ENCODE measurements around the gene MNS1.

The MNS1 gene

DNA sequence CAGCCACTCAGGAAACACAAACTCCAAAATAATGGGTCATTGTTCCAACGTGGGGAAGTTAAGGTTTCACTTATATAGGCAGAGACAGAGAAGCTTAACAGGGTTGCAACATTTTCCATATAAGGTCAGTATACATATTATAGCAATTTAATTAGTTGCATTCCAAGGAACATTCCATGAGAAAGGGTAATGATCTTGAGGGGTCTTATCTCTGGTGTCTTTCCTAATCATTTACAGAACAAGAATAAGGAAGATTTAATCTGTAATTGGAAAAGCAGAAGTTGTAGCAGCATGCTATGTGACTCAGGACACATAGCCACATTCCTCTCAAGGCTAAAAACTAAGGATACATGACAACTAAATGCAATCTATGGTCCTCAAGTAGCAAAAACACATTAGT lies 4.9 kb downstream of the MNS1 start:
- H3K36me3 ChIP-seq (ENCODE audit: control insufficient read depth in 5 of 5, insufficient read depth in 5 of 5, low read length in 5 of 5), result no peaks in the 10 kb centered on the region
- no peak overlapping the region for H3K9ac ChIP-seq (ENCODE audit: low read length in 5 of 5)
- H3K4me1 ChIP-seq (ENCODE audit: control insufficient read depth in 5 of 5, insufficient read depth in 5 of 5, low read length in 5 of 5), result peaks cover 0 to 10% (median 8%) of the 10 kb centered on the region in 5 donors
- no peak overlapping the region for H3K4me3 ChIP-seq (ENCODE audit: low read depth in 1 of 5, low read length in 5 of 5)
- no peak overlapping the region for H3K27ac ChIP-seq (ENCODE audit: low read depth, low read length)
- H3K27me3 ChIP-seq (ENCODE audit: control insufficient read depth in 5 of 5, insufficient read depth in 4 of 5, low read length in 5 of 5), result no peaks in the 10 kb centered on the region
- H3K9me3 ChIP-seq (ENCODE audit: control insufficient read depth in 5 of 5, low read length in 5 of 5), result no peaks in the 10 kb centered on the region

- H3K9me3 ChIP-seq (ENCODE audit: control insufficient read depth in 5 of 5, low read length in 5 of 5), result no peaks in the 10 kb centered on the region
- peaks cover 0 to 3% (median 0%) of the 10 kb centered on the region in 5 donors for H3K4me1 ChIP-seq (ENCODE audit: control insufficient read depth in 5 of 5, insufficient read depth in 5 of 5, low read length in 5 of 5)
- no peaks in the 10 kb centered on the region for H3K36me3 ChIP-seq (ENCODE audit: control insufficient read depth in 5 of 5, insufficient read depth in 5 of 5, low read length in 5 of 5)
- H3K4me3 ChIP-seq (ENCODE audit: low read depth in 1 of 5, low read length in 5 of 5), result no peak overlapping the region
- H3K27ac ChIP-seq (ENCODE audit: low read depth, low read length), result no peak overlapping the region
- no peak overlapping the region for H3K9ac ChIP-seq (ENCODE audit: low read length in 5 of 5)
- no peaks in the 10 kb centered on the region for H3K27me3 ChIP-seq (ENCODE audit: control insufficient read depth in 5 of 5, insufficient read depth in 4 of 5, low read length in 5 of 5)
These were observed 5.8 kb downstream of the MNS1 start for GRCh38 chr15:56459096-56459495.

DNA sequence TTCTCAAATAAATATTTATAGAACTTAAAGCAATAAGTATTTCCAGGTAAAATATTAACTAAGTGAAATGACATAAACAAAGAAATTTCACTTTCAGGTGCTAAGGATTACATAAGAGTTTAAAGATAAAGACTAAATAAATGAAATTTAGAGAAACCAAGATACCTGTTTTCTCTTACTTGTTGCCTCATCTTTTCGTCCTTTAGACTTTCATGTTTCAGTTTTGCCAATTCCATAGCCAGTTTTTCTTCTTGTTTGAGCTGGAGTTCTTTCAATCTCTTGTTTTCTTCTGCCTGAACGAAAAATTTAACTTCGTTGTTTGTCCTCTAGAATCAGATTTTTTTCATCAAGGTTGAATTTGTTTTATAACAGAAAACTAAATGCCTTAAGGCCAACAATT lies 8.7 kb downstream of the MNS1 start:
- Histone ChIP-seq H3K27me3 (ENCODE audit: control insufficient read depth in 5 of 5, insufficient read depth in 4 of 5, low read length in 5 of 5) (no peaks in the 10 kb centered on the region), H3K36me3 (ENCODE audit: control insufficient read depth in 5 of 5, insufficient read depth in 5 of 5, low read length in 5 of 5) (no peaks in the 10 kb centered on the region), H3K4me1 (ENCODE audit: control insufficient read depth in 5 of 5, insufficient read depth in 5 of 5, low read length in 5 of 5) (peaks cover 0 to 2% (median 0%) of the 10 kb centered on the region in 5 donors), H3K27ac (ENCODE audit: low read depth, low read length) (no peak overlapping the region), H3K4me3 (ENCODE audit: low read depth in 1 of 5, low read length in 5 of 5) (no peak overlapping the region), H3K9ac (ENCODE audit: low read length in 5 of 5) (no peak overlapping the region), H3K9me3 (ENCODE audit: control insufficient read depth in 5 of 5, low read length in 5 of 5) (no peaks in the 10 kb centered on the region)

GRCh38 chr15:56454836-56455235 lies 10.1 kb downstream of the MNS1 start:
- Histone ChIP-seq H3K36me3 (ENCODE audit: control insufficient read depth in 5 of 5, insufficient read depth in 5 of 5, low read length in 5 of 5) (no peaks in the 10 kb centered on the region), H3K27me3 (ENCODE audit: control insufficient read depth in 5 of 5, insufficient read depth in 4 of 5, low read length in 5 of 5) (no peaks in the 10 kb centered on the region), H3K9ac (ENCODE audit: low read length in 5 of 5) (no peak overlapping the region), H3K9me3 (ENCODE audit: control insufficient read depth in 5 of 5, low read length in 5 of 5) (no peaks in the 10 kb centered on the region), H3K4me3 (ENCODE audit: low read depth in 1 of 5, low read length in 5 of 5) (no peak overlapping the region), H3K4me1 (ENCODE audit: control insufficient read depth in 5 of 5, insufficient read depth in 5 of 5, low read length in 5 of 5) (peaks cover 0 to 2% (median 0%) of the 10 kb centered on the region in 5 donors), H3K27ac (ENCODE audit: low read depth, low read length) (no peak overlapping the region)

GRCh38 chr15:56445746-56446145 lies 19.2 kb downstream of the MNS1 start:
- no peak overlapping the region for H3K4me3 ChIP-seq (ENCODE audit: low read depth in 1 of 5, low read length in 5 of 5)
- no peak overlapping the region for H3K9ac ChIP-seq (ENCODE audit: low read length in 5 of 5)
- H3K27ac ChIP-seq (ENCODE audit: low read depth, low read length), result no peak overlapping the region
- H3K27me3 ChIP-seq (ENCODE audit: control insufficient read depth in 5 of 5, insufficient read depth in 4 of 5, low read length in 5 of 5), result no peaks in the 10 kb centered on the region
- H3K36me3 ChIP-seq (ENCODE audit: control insufficient read depth in 5 of 5, insufficient read depth in 5 of 5, low read length in 5 of 5), result peaks cover 0 to 3% (median 2%) of the 10 kb centered on the region in 5 donors
- peaks cover 0 to 3% (median 0%) of the 10 kb centered on the region in 5 donors for H3K9me3 ChIP-seq (ENCODE audit: control insufficient read depth in 5 of 5, low read length in 5 of 5)
- no peaks in the 10 kb centered on the region for H3K4me1 ChIP-seq (ENCODE audit: control insufficient read depth in 5 of 5, insufficient read depth in 5 of 5, low read length in 5 of 5)

GRCh38 chr15:56442354-56442753 lies 22.6 kb downstream of the MNS1 start:
- Histone ChIP-seq H3K4me1 (ENCODE audit: control insufficient read depth in 5 of 5, insufficient read depth in 5 of 5, low read length in 5 of 5) (no peaks in the 10 kb centered on the region), H3K9ac (ENCODE audit: low read length in 5 of 5) (no peak overlapping the region), H3K27ac (ENCODE audit: low read depth, low read length) (no peak overlapping the region), H3K4me3 (ENCODE audit: low read depth in 1 of 5, low read length in 5 of 5) (no peak overlapping the region), H3K36me3 (ENCODE audit: control insufficient read depth in 5 of 5, insufficient read depth in 5 of 5, low read length in 5 of 5) (peaks cover 0 to 3% (median 2%) of the 10 kb centered on the region in 5 donors), H3K27me3 (ENCODE audit: control insufficient read depth in 5 of 5, insufficient read depth in 4 of 5, low read length in 5 of 5) (no peaks in the 10 kb centered on the region), H3K9me3 (ENCODE audit: control insufficient read depth in 5 of 5, low read length in 5 of 5) (peaks cover 0 to 3% (median 0%) of the 10 kb centered on the region in 5 donors)

- Histone ChIP-seq H3K27ac (ENCODE audit: low read depth, low read length) (no peak overlapping the region), H3K4me3 (ENCODE audit: low read depth in 1 of 5, low read length in 5 of 5) (no peak overlapping the region), H3K9ac (ENCODE audit: low read length in 5 of 5) (no peak overlapping the region), H3K27me3 (ENCODE audit: control insufficient read depth in 5 of 5, insufficient read depth in 4 of 5, low read length in 5 of 5) (no peaks in the 10 kb centered on the region), H3K4me1 (ENCODE audit: control insufficient read depth in 5 of 5, insufficient read depth in 5 of 5, low read length in 5 of 5) (no peaks in the 10 kb centered on the region), H3K36me3 (ENCODE audit: control insufficient read depth in 5 of 5, insufficient read depth in 5 of 5, low read length in 5 of 5) (peaks cover 0 to 3% (median 0%) of the 10 kb centered on the region in 5 donors), H3K9me3 (ENCODE audit: control insufficient read depth in 5 of 5, low read length in 5 of 5) (peaks cover 0 to 3% (median 0%) of the 10 kb centered on the region in 5 donors)
These were observed 24.6 kb downstream of the MNS1 start for GRCh38 chr15:56440214-56440770.

DNA sequence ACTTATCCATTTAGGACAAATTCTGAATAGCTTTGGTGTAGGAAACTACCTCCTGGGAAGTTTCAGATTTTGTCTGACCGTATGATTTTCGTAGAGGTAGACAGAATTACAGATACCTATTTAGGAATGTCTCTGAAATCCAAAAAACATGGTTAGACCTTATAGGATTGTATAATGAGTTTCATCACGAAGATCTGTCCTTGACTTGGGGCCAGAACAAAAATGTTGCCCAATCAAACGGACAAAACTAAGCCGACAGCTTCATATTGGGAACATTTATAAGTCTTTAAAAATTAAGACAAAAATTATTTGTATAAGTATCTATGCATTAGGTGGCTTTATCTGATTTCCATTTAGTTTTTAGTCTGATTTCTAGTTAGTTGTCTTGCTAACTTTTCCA lies 32.6 kb downstream of the MNS1 start:
- Histone ChIP-seq H3K4me1 (ENCODE audit: control insufficient read depth in 5 of 5, insufficient read depth in 5 of 5, low read length in 5 of 5) (peaks cover 0 to 2% (median 0%) of the 10 kb centered on the region in 5 donors), H3K4me3 (ENCODE audit: low read depth in 1 of 5, low read length in 5 of 5) (no peak overlapping the region), H3K27me3 (ENCODE audit: control insufficient read depth in 5 of 5, insufficient read depth in 4 of 5, low read length in 5 of 5) (no peaks in the 10 kb centered on the region), H3K36me3 (ENCODE audit: control insufficient read depth in 5 of 5, insufficient read depth in 5 of 5, low read length in 5 of 5) (no peaks in the 10 kb centered on the region), H3K9me3 (ENCODE audit: control insufficient read depth in 5 of 5, low read length in 5 of 5) (no peaks in the 10 kb centered on the region), H3K27ac (ENCODE audit: low read depth, low read length) (no peak overlapping the region), H3K9ac (ENCODE audit: low read length in 5 of 5) (peak overlapping the region in 1 of 5 donors; percentile 25)

GRCh38 chr15:56428821-56429458 lies 36.0 kb downstream of the MNS1 start:
- Histone ChIP-seq H3K27me3 (ENCODE audit: control insufficient read depth in 5 of 5, insufficient read depth in 4 of 5, low read length in 5 of 5) (no peaks in the 10 kb centered on the region), H3K9me3 (ENCODE audit: control insufficient read depth in 5 of 5, low read length in 5 of 5) (no peaks in the 10 kb centered on the region), H3K9ac (ENCODE audit: low read length in 5 of 5) (no peak overlapping the region), H3K4me3 (ENCODE audit: low read depth in 1 of 5, low read length in 5 of 5) (no peak overlapping the region), H3K27ac (ENCODE audit: low read depth, low read length) (no peak overlapping the region), H3K4me1 (ENCODE audit: control insufficient read depth in 5 of 5, insufficient read depth in 5 of 5, low read length in 5 of 5) (peaks cover 0 to 8% (median 0%) of the 10 kb centered on the region in 5 donors), H3K36me3 (ENCODE audit: control insufficient read depth in 5 of 5, insufficient read depth in 5 of 5, low read length in 5 of 5) (peaks cover 0 to 4% (median 0%) of the 10 kb centered on the region in 5 donors)

DNA sequence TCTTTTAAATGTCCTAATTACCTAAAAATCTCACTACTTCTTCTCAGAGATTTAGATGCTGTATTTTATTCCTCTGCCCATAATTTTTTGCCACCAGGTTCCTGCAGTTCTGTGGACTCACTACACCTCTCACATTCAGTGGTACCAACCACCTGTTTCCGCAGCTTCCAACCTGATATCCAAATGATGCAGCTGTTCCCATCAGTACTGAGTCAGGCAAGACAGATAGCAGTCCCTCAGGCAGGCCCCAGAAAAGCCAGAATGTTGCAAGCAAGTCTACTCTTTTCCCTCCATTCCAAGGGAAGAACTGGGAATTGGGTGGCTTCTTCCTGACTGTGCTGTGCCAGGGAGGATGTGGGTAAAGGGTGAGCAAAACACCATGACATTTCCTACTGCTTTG lies 39.0 kb downstream of the MNS1 start:
- Histone ChIP-seq H3K27me3 (ENCODE audit: control insufficient read depth in 5 of 5, insufficient read depth in 4 of 5, low read length in 5 of 5) (no peaks in the 10 kb centered on the region), H3K27ac (ENCODE audit: low read depth, low read length) (no peak overlapping the region), H3K9ac (ENCODE audit: low read length in 5 of 5) (no peak overlapping the region), H3K9me3 (ENCODE audit: control insufficient read depth in 5 of 5, low read length in 5 of 5) (no peaks in the 10 kb centered on the region), H3K4me3 (ENCODE audit: low read depth in 1 of 5, low read length in 5 of 5) (peak overlapping the region in 1 of 5 donors; percentile 44), H3K36me3 (ENCODE audit: control insufficient read depth in 5 of 5, insufficient read depth in 5 of 5, low read length in 5 of 5) (peaks cover 0 to 4% (median 0%) of the 10 kb centered on the region in 5 donors), H3K4me1 (ENCODE audit: control insufficient read depth in 5 of 5, insufficient read depth in 5 of 5, low read length in 5 of 5) (peaks cover 0 to 7% (median 0%) of the 10 kb centered on the region in 5 donors)

Measured in subcutaneous abdominal adipose tissue (tissue), 5 donors.